K562 (cell line): ENCODE data around the gene MAGI2.

Source experiments
- CBX3 ChIP-seq, 2 experiments: IDR thresholded peaks; 1 replicate in 1 of 2; 2 replicates in 1 of 2; pipeline ENCODE4 v1.6.1; 2012; ENCODE audit warnings: inconsistent platforms in 2 of 2, low read length in 2 of 2, borderline replicate concordance in 1 of 2, control low read depth in 1 of 2
- EZH2 ChIP-seq: IDR thresholded peaks from 2 replicates; pipeline ENCODE4 v1.6.1; 2012; ENCODE audit warnings: low read depth, mild to moderate bottlenecking, inconsistent platforms, low read length, borderline replicate concordance
- FOXK2 ChIP-seq, 2 experiments: fragments of 450-650 bp; IDR thresholded peaks in 1 of 2; conservative IDR thresholded peaks in 1 of 2; 2 replicates each; pipeline ENCODE4 v1.6.1; 2016; ENCODE audit warnings: low read depth in 2 of 2, mild to moderate bottlenecking in 1 of 2
- GABPB1 ChIP-seq: sonication (generic); formaldehyde crosslinking; IDR thresholded peaks from 2 replicates; pipeline ENCODE4 v1.8.0; 2022; ENCODE audit warnings: mild to moderate bottlenecking, missing genetic modification reagents
- NFIX ChIP-seq: fragments of 250-450 bp; sonication (Bioruptor Pico); IDR thresholded peaks from 2 replicates; pipeline ENCODE4 v1.4.0; 2020; ENCODE audit warnings: low read depth, mild to moderate bottlenecking, moderate library complexity
- POLR2AphosphoS5 ChIP-seq: IDR thresholded peaks from 2 replicates; pipeline ENCODE4 v1.6.1; 2011; ENCODE audit warnings: mild to moderate bottlenecking, low read depth, low read length, moderate library complexity; ENCODE audit not compliant: control insufficient read depth, insufficient read depth
- POLR3G ChIP-seq: IDR thresholded peaks from 2 replicates; pipeline ENCODE4 v1.6.1; 2011; ENCODE audit not compliant: insufficient read length, insufficient replicate concordance; ENCODE audit errors: extremely low read depth
- RAD21 ChIP-seq, 2 experiments: fragments of 250-450 bp in 1 of 2; fragments of 450-650 bp in 1 of 2; sonication (Bioruptor Pico) in 1 of 2; formaldehyde crosslinking in 1 of 2; IDR thresholded peaks in 1 of 2; conservative IDR thresholded peaks in 1 of 2; 2 replicates each; pipeline versions ENCODE4 v1.4.0 to v1.8.0; 2020 to 2022; ENCODE audit warnings: mild to moderate bottlenecking in 2 of 2, moderate library complexity in 1 of 2
- SNRNP70 ChIP-seq: fragments of 200-400 bp; formaldehyde crosslinking; optimal IDR thresholded peaks from 2 replicates; pipeline ENCODE3; 2017; ENCODE audit warnings: low read depth, low read length
- ZNF583 ChIP-seq: fragments of 250-450 bp; sonication (Bioruptor Pico); IDR thresholded peaks from 2 replicates; pipeline ENCODE4 v1.4.0; 2020
- TF ChIP-seq, protein P1 (sequence below), 3 experiments: IDR thresholded peaks in 2 of 3; conservative IDR thresholded peaks in 1 of 3; 2 replicates each; pipeline ENCODE4 v1.5.1; 2011 to 2012; ENCODE audit warnings: low read length in 3 of 3, mild to moderate bottlenecking in 3 of 3, control low read depth in 2 of 3, improper control_type of control experiment in 1 of 3, inconsistent platforms in 1 of 3, low read depth in 1 of 3, mixed read lengths in 1 of 3, moderate library complexity in 1 of 3; ENCODE audit not compliant: insufficient read depth in 2 of 3
- TF ChIP-seq, protein P2 (sequence below): sonication (generic); IDR thresholded peaks from 2 replicates; pipeline ENCODE4 v1.6.1; 2016
- TF ChIP-seq, protein P3 (sequence below): fragments of 450-650 bp; formaldehyde crosslinking; IDR thresholded peaks from 2 replicates; pipeline ENCODE4 v1.4.0; 2020; ENCODE audit warnings: mild to moderate bottlenecking, moderate library complexity
- TF ChIP-seq, protein P4 (sequence below): fragments of 450-650 bp; formaldehyde crosslinking; IDR thresholded peaks from 2 replicates; pipeline ENCODE4 v1.4.0; 2022; ENCODE audit warnings: mild to moderate bottlenecking, moderate library complexity

DNA sequence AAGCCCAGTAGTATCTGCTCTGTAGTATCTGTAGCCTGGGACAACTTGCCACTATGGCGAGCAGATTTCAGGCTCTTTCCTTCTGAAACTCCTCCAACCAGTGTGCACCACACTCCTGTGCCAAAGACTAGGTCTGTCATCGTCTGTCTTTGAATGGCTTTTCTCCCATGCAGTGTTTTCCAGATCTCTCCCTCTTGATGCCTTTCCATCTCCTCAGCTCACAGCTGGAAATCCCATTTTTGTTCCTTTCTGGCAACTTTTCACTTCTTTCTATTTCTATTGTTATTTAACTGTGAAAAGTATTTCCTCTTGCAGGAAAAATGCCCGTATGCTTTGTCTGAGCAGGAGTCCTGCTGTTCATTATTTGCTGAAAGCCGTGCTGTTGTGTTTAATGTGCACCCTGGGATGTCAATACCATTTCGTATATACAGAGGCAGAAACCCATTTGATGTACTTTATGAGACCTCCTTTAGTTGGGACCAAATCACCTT lies 1281.2 kb downstream of the MAGI2 start:
- TF ChIP-seq POLR2AphosphoS5 (no peak), ZNF583 (CRISPR knock-in tag) (no peak), EZH2 (no peak), SNRNP70 (no peak), NFIX (CRISPR knock-in tag) (no peak), POLR3G (no peak), FOXK2 (conservative IDR thresholded peaks at IDR 0.05 in 1 of 2, IDR thresholded peaks at IDR 0.05 in 1 of 2; ENCODE audit: low read depth in 2 of 2) (no peak), RAD21 (CRISPR knock-in tag; conservative IDR thresholded peaks at IDR 0.05 in 1 of 2, IDR thresholded peaks at IDR 0.05 in 1 of 2) (no peak), CBX3 (IDR thresholded peaks at IDR 0.05; ENCODE audit: borderline replicate concordance in 1 of 2, low read length in 2 of 2) (no peak), GABPB1 (no peak)
- TF ChIP-seq, protein P1, sequence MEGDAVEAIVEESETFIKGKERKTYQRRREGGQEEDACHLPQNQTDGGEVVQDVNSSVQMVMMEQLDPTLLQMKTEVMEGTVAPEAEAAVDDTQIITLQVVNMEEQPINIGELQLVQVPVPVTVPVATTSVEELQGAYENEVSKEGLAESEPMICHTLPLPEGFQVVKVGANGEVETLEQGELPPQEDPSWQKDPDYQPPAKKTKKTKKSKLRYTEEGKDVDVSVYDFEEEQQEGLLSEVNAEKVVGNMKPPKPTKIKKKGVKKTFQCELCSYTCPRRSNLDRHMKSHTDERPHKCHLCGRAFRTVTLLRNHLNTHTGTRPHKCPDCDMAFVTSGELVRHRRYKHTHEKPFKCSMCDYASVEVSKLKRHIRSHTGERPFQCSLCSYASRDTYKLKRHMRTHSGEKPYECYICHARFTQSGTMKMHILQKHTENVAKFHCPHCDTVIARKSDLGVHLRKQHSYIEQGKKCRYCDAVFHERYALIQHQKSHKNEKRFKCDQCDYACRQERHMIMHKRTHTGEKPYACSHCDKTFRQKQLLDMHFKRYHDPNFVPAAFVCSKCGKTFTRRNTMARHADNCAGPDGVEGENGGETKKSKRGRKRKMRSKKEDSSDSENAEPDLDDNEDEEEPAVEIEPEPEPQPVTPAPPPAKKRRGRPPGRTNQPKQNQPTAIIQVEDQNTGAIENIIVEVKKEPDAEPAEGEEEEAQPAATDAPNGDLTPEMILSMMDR (IDR thresholded peaks at IDR 0.05 in 2 of 3, conservative IDR thresholded peaks at IDR 0.05 in 1 of 3; ENCODE audit: insufficient read depth in 2 of 3, low read depth in 1 of 3, low read length in 3 of 3) = no peak
- TF ChIP-seq, protein P2, sequence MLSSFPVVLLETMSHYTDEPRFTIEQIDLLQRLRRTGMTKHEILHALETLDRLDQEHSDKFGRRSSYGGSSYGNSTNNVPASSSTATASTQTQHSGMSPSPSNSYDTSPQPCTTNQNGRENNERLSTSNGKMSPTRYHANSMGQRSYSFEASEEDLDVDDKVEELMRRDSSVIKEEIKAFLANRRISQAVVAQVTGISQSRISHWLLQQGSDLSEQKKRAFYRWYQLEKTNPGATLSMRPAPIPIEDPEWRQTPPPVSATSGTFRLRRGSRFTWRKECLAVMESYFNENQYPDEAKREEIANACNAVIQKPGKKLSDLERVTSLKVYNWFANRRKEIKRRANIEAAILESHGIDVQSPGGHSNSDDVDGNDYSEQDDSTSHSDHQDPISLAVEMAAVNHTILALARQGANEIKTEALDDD = no peak
- TF ChIP-seq, protein P3, sequence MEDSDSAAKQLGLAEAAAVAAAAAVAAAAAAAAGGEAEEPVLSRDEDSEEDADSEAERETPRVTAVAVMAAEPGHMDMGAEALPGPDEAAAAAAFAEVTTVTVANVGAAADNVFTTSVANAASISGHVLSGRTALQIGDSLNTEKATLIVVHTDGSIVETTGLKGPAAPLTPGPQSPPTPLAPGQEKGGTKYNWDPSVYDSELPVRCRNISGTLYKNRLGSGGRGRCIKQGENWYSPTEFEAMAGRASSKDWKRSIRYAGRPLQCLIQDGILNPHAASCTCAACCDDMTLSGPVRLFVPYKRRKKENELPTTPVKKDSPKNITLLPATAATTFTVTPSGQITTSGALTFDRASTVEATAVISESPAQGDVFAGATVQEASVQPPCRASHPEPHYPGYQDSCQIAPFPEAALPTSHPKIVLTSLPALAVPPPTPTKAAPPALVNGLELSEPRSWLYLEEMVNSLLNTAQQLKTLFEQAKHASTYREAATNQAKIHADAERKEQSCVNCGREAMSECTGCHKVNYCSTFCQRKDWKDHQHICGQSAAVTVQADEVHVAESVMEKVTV (CRISPR knock-in tag) = no peak
- TF ChIP-seq, protein P4, sequence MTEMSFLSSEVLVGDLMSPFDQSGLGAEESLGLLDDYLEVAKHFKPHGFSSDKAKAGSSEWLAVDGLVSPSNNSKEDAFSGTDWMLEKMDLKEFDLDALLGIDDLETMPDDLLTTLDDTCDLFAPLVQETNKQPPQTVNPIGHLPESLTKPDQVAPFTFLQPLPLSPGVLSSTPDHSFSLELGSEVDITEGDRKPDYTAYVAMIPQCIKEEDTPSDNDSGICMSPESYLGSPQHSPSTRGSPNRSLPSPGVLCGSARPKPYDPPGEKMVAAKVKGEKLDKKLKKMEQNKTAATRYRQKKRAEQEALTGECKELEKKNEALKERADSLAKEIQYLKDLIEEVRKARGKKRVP (CRISPR knock-in tag) = no peak
